ENCODE measurements around the gene PIK3R3.

PIK3R3 gene

GRCh38 chr1:46087891-46088290 lies 44.5 kb downstream of the PIK3R3 start:
- Histone ChIP-seq H3K27ac (ENCODE audit: low read depth, low read length) (no peak overlapping the region), H3K36me3 (ENCODE audit: control insufficient read depth in 1 of 2, insufficient read depth in 2 of 2, low read length in 2 of 2) (no peaks in the 10 kb centered on the region), H3K27me3 (ENCODE audit: control insufficient read depth in 1 of 2, insufficient read depth in 2 of 2, low read length in 2 of 2) (no peaks in the 10 kb centered on the region), H3K4me3 (ENCODE audit: low read depth in 1 of 2, low read length in 2 of 2) (no peak overlapping the region), H3K4me1 (ENCODE audit: control insufficient read depth in 1 of 2, insufficient read depth in 2 of 2, low read length in 2 of 2) (no peaks in the 10 kb centered on the region), H3K9me3 (ENCODE audit: control insufficient read depth in 1 of 2, low read length in 2 of 2) (peaks cover 0 to 5% of the 10 kb centered on the region in 2 donors), H3K9ac (ENCODE audit: low read depth in 1 of 2, low read length in 2 of 2) (no peak overlapping the region)

- Histone ChIP-seq H3K27ac (ENCODE audit: low read depth, low read length) (no peak overlapping the region), H3K4me3 (ENCODE audit: low read depth in 1 of 2, low read length in 2 of 2) (no peak overlapping the region), H3K27me3 (ENCODE audit: control insufficient read depth in 1 of 2, insufficient read depth in 2 of 2, low read length in 2 of 2) (no peaks in the 10 kb centered on the region), H3K36me3 (ENCODE audit: control insufficient read depth in 1 of 2, insufficient read depth in 2 of 2, low read length in 2 of 2) (no peaks in the 10 kb centered on the region), H3K4me1 (ENCODE audit: control insufficient read depth in 1 of 2, insufficient read depth in 2 of 2, low read length in 2 of 2) (no peaks in the 10 kb centered on the region), H3K9me3 (ENCODE audit: control insufficient read depth in 1 of 2, low read length in 2 of 2) (peaks cover 0 to 5% of the 10 kb centered on the region in 2 donors), H3K9ac (ENCODE audit: low read depth in 1 of 2, low read length in 2 of 2) (no peak overlapping the region)
Measured at GRCh38 chr1:46086576-46086975, 45.9 kb downstream of the PIK3R3 start.

DNA sequence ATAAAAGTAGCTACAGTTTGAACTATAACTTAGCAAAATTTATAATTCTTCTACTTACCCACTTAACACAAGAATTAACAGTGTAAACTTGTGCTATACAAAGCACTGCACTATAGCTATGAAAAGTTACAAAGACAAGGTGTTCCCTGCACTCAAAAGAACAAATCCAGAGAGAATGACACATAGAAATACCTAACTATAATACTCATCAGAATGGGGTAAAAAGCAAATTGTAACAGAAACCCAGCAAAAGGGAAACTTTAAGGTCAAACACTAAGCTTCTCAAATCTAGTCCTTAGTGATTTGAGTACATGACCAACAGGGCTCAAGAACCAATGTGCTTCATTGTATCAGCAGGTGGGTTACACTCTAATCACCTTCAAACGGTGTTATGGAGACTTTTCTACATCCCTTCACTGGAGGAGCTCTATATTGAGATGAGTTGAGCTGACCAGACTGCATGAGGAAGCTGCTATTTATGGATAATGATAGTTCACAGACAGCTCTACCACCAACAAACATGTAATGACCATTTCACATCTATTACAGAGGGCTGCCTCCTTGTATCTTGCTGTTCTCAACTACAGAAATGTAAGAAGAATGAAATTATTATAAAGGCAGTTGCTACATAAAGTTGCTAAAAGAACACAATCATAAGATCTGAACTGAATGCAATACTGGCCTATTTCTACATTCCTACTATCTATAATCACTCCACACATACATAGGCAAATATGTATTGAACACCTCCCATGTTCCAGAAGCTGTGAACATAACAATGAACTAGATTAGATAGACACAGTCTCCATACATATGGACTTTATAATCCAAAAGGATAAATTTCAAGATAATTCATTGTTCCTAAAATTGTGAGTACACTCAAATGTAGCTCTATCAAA lies 47.6 kb downstream of the PIK3R3 start:
- Histone ChIP-seq H3K27me3 (ENCODE audit: control insufficient read depth in 1 of 2, insufficient read depth in 2 of 2, low read length in 2 of 2) (no peaks in the 10 kb centered on the region), H3K4me3 (ENCODE audit: low read depth in 1 of 2, low read length in 2 of 2) (no peak overlapping the region), H3K36me3 (ENCODE audit: control insufficient read depth in 1 of 2, insufficient read depth in 2 of 2, low read length in 2 of 2) (no peaks in the 10 kb centered on the region), H3K9ac (ENCODE audit: low read depth in 1 of 2, low read length in 2 of 2) (no peak overlapping the region), H3K9me3 (ENCODE audit: control insufficient read depth in 1 of 2, low read length in 2 of 2) (peaks cover 0 to 5% of the 10 kb centered on the region in 2 donors), H3K27ac (ENCODE audit: low read depth, low read length) (no peak overlapping the region), H3K4me1 (ENCODE audit: control insufficient read depth in 1 of 2, insufficient read depth in 2 of 2, low read length in 2 of 2) (no peaks in the 10 kb centered on the region)

DNA sequence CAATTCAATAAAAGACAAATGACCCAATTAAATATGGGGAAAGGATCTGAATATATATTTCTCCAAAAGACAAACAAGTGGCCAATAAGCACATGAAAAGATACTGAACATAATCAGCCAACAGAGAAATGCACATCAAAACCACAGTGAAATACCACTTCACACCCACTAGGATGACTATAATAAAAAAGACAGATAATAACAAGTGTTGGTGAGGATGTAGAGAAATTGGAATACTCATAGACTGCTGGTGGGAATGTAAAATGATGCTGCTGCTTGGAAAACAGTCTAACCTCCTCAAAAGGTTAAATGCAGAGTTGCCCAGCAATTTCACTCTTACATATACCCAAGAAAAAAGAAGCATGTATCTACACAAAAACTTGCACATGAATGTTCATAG lies 48.9 kb downstream of the PIK3R3 start:
- Histone ChIP-seq H3K4me1 (ENCODE audit: control insufficient read depth in 1 of 2, insufficient read depth in 2 of 2, low read length in 2 of 2) (no peaks in the 10 kb centered on the region), H3K27me3 (ENCODE audit: control insufficient read depth in 1 of 2, insufficient read depth in 2 of 2, low read length in 2 of 2) (no peaks in the 10 kb centered on the region), H3K9me3 (ENCODE audit: control insufficient read depth in 1 of 2, low read length in 2 of 2) (peaks cover 0 to 5% of the 10 kb centered on the region in 2 donors), H3K9ac (ENCODE audit: low read depth in 1 of 2, low read length in 2 of 2) (no peak overlapping the region), H3K36me3 (ENCODE audit: control insufficient read depth in 1 of 2, insufficient read depth in 2 of 2, low read length in 2 of 2) (no peaks in the 10 kb centered on the region), H3K4me3 (ENCODE audit: low read depth in 1 of 2, low read length in 2 of 2) (no peak overlapping the region), H3K27ac (ENCODE audit: low read depth, low read length) (no peak overlapping the region)

DNA sequence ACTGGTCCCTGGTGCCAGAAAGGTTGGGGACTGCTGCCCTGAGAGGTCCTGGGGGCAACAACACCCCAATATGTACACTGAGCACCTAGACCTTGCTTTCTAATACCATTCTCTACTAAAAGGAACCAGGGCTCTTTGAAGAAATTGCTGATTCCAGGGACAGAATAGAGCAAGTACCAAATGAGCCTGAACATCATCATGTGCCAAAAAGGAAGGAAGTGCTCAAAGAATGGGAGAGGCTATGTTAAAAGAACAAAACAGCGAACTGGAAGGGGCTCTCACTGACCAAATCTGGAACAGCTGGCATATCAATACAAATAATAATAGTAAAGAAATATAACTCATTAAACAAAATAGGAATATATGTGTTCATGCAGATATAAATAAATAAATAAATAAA lies 50.8 kb downstream of the PIK3R3 start:
- Histone ChIP-seq H3K4me1 (ENCODE audit: control insufficient read depth in 1 of 2, insufficient read depth in 2 of 2, low read length in 2 of 2) (no peaks in the 10 kb centered on the region), H3K4me3 (ENCODE audit: low read depth in 1 of 2, low read length in 2 of 2) (no peak overlapping the region), H3K27ac (ENCODE audit: low read depth, low read length) (no peak overlapping the region), H3K36me3 (ENCODE audit: control insufficient read depth in 1 of 2, insufficient read depth in 2 of 2, low read length in 2 of 2) (no peaks in the 10 kb centered on the region), H3K9me3 (ENCODE audit: control insufficient read depth in 1 of 2, low read length in 2 of 2) (peaks cover 0 to 5% of the 10 kb centered on the region in 2 donors), H3K27me3 (ENCODE audit: control insufficient read depth in 1 of 2, insufficient read depth in 2 of 2, low read length in 2 of 2) (no peaks in the 10 kb centered on the region), H3K9ac (ENCODE audit: low read depth in 1 of 2, low read length in 2 of 2) (no peak overlapping the region)

- H3K9ac ChIP-seq (ENCODE audit: low read depth in 1 of 2, low read length in 2 of 2) = no peak overlapping the region
- H3K9me3 ChIP-seq (ENCODE audit: control insufficient read depth in 1 of 2, low read length in 2 of 2) = peaks cover 0 to 5% of the 10 kb centered on the region in 2 donors
- H3K27ac ChIP-seq (ENCODE audit: low read depth, low read length) = no peak overlapping the region
- no peaks in the 10 kb centered on the region for H3K36me3 ChIP-seq (ENCODE audit: control insufficient read depth in 1 of 2, insufficient read depth in 2 of 2, low read length in 2 of 2)
- no peak overlapping the region for H3K4me3 ChIP-seq (ENCODE audit: low read depth in 1 of 2, low read length in 2 of 2)
- H3K27me3 ChIP-seq (ENCODE audit: control insufficient read depth in 1 of 2, insufficient read depth in 2 of 2, low read length in 2 of 2) = no peaks in the 10 kb centered on the region
- no peaks in the 10 kb centered on the region for H3K4me1 ChIP-seq (ENCODE audit: control insufficient read depth in 1 of 2, insufficient read depth in 2 of 2, low read length in 2 of 2)
Measured at GRCh38 chr1:46081206-46081605, 51.2 kb downstream of the PIK3R3 start.

DNA sequence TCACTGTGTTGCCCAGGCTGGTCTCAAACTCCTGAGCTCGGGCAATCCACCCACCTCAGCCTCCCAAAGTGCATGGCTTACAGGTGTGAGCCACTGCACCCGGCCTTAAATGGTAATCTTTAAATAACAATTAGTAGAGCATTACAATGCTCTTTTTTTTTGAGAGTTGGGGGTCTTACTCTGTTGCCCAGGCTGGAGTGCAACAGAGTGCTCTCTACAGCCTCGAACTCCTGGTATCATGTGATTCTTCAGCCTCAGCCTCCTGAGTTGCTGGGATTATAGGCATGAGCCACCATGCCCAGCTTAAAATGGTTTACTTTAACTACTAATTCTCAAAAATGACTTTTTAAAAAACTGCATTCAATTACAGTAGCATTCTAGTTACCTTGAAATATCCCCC lies 52.2 kb downstream of the PIK3R3 start:
- Histone ChIP-seq H3K27ac (ENCODE audit: low read depth, low read length) (no peak overlapping the region), H3K36me3 (ENCODE audit: control insufficient read depth in 1 of 2, insufficient read depth in 2 of 2, low read length in 2 of 2) (no peaks in the 10 kb centered on the region), H3K27me3 (ENCODE audit: control insufficient read depth in 1 of 2, insufficient read depth in 2 of 2, low read length in 2 of 2) (no peaks in the 10 kb centered on the region), H3K4me1 (ENCODE audit: control insufficient read depth in 1 of 2, insufficient read depth in 2 of 2, low read length in 2 of 2) (no peaks in the 10 kb centered on the region), H3K9ac (ENCODE audit: low read depth in 1 of 2, low read length in 2 of 2) (no peak overlapping the region), H3K4me3 (ENCODE audit: low read depth in 1 of 2, low read length in 2 of 2) (no peak overlapping the region), H3K9me3 (ENCODE audit: control insufficient read depth in 1 of 2, low read length in 2 of 2) (peaks cover 0 to 5% of the 10 kb centered on the region in 2 donors)

GRCh38 chr1:46077644-46078043 lies 54.8 kb downstream of the PIK3R3 start:
- H3K27me3 ChIP-seq (ENCODE audit: control insufficient read depth in 1 of 2, insufficient read depth in 2 of 2, low read length in 2 of 2) = no peaks in the 10 kb centered on the region
- no peak overlapping the region for H3K9ac ChIP-seq (ENCODE audit: low read depth in 1 of 2, low read length in 2 of 2)
- no peaks in the 10 kb centered on the region for H3K4me1 ChIP-seq (ENCODE audit: control insufficient read depth in 1 of 2, insufficient read depth in 2 of 2, low read length in 2 of 2)
- peaks cover 0 to 6% of the 10 kb centered on the region in 2 donors for H3K36me3 ChIP-seq (ENCODE audit: control insufficient read depth in 1 of 2, insufficient read depth in 2 of 2, low read length in 2 of 2)
- H3K4me3 ChIP-seq (ENCODE audit: low read depth in 1 of 2, low read length in 2 of 2) = no peak overlapping the region
- no peak overlapping the region for H3K27ac ChIP-seq (ENCODE audit: low read depth, low read length)
- no peaks in the 10 kb centered on the region for H3K9me3 ChIP-seq (ENCODE audit: control insufficient read depth in 1 of 2, low read length in 2 of 2)

- Histone ChIP-seq H3K27me3 (ENCODE audit: control insufficient read depth in 1 of 2, insufficient read depth in 2 of 2, low read length in 2 of 2) (no peaks in the 10 kb centered on the region), H3K9ac (ENCODE audit: low read depth in 1 of 2, low read length in 2 of 2) (no peak overlapping the region), H3K9me3 (ENCODE audit: control insufficient read depth in 1 of 2, low read length in 2 of 2) (no peaks in the 10 kb centered on the region), H3K27ac (ENCODE audit: low read depth, low read length) (no peak overlapping the region), H3K4me1 (ENCODE audit: control insufficient read depth in 1 of 2, insufficient read depth in 2 of 2, low read length in 2 of 2) (no peaks in the 10 kb centered on the region), H3K4me3 (ENCODE audit: low read depth in 1 of 2, low read length in 2 of 2) (no peak overlapping the region), H3K36me3 (ENCODE audit: control insufficient read depth in 1 of 2, insufficient read depth in 2 of 2, low read length in 2 of 2) (peaks cover 0 to 6% of the 10 kb centered on the region in 2 donors)
Measured at GRCh38 chr1:46076343-46076742, 56.1 kb downstream of the PIK3R3 start.

DNA sequence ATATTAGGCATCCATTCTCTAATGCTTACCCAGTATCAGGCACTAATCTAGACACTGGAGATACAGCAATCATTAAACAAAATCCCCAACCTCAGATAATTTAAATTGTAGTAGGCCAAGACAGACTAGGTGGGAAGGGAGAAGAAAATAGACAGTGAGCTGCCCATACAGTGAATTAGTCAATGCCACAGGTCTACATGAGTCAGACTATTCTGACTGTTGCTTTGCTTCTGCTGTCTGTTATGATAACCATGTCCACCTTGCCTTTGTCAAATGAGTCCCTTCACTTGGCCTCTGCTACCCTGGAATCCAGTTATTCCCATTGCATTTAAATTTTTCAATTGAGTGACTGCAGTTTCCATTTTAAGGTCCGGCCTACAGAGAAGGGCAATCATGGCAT lies 59.5 kb downstream of the PIK3R3 start:
- H3K9me3 ChIP-seq (ENCODE audit: control insufficient read depth in 1 of 2, low read length in 2 of 2) = no peaks in the 10 kb centered on the region
- peaks cover 0 to 4% of the 10 kb centered on the region in 2 donors for H3K4me1 ChIP-seq (ENCODE audit: control insufficient read depth in 1 of 2, insufficient read depth in 2 of 2, low read length in 2 of 2)
- H3K36me3 ChIP-seq (ENCODE audit: control insufficient read depth in 1 of 2, insufficient read depth in 2 of 2, low read length in 2 of 2) = peaks cover 0 to 6% of the 10 kb centered on the region in 2 donors
- H3K4me3 ChIP-seq (ENCODE audit: low read depth in 1 of 2, low read length in 2 of 2) = no peak overlapping the region
- H3K27me3 ChIP-seq (ENCODE audit: control insufficient read depth in 1 of 2, insufficient read depth in 2 of 2, low read length in 2 of 2) = no peaks in the 10 kb centered on the region
- no peak overlapping the region for H3K9ac ChIP-seq (ENCODE audit: low read depth in 1 of 2, low read length in 2 of 2)
- no peak overlapping the region for H3K27ac ChIP-seq (ENCODE audit: low read depth, low read length)
